ENCODE results near the gene MRPS2. TPM values are rescaled to one million over a fixed set of nuclear protein-coding genes. Genes with fewer than 3 reads are reported as not detected.

The MRPS2 gene
- polyA plus RNA-seq, 1 donor (not counting 4 experiments of a cell fraction or from before 2014, with no cell fraction given) = 44.7 TPM

- H3K9me1 ChIP-seq (ENCODE audit: control insufficient read depth, extremely low read depth, insufficient read depth, low read length) = no peaks in the 10 kb centered on the region
- TF ChIP-seq CTCF (optimal IDR thresholded peaks at IDR 0.05 in 1 of 3, IDR thresholded peaks at IDR 0.05 in 1 of 3, conservative IDR thresholded peaks at IDR 0.05 in 1 of 3; ENCODE audit: extremely low read depth in 1 of 3, insufficient read depth in 2 of 3, low read length in 3 of 3) = no peak
- no peaks in the 10 kb centered on the region for H3K4me1 ChIP-seq (ENCODE audit: control insufficient read depth, extremely low read depth, insufficient read depth, low read length)
- FAIRE-seq (no peak), DNase-seq (ENCODE audit: low read depth, low spot score) (no peak)
- H3K4me3 ChIP-seq (ENCODE audit: control insufficient read depth in 2 of 3, extremely low read depth in 1 of 3, insufficient read depth in 2 of 3, low read depth in 1 of 3, low read length in 3 of 3) = no peak overlapping the region
- H3K27me3 ChIP-seq (ENCODE audit: control insufficient read depth, extremely low read depth, insufficient read depth, low read length) = no peaks in the 10 kb centered on the region
- no peaks in the 10 kb centered on the region for H4K20me1 ChIP-seq (ENCODE audit: control insufficient read depth, extremely low read depth, insufficient read depth, low read length)
- H2AFZ ChIP-seq (ENCODE audit: control insufficient read depth, low read length) = no peak overlapping the region
- peaks cover 5 to 12% of the 10 kb centered on the region in 2 experiments for H3K36me3 ChIP-seq (ENCODE audit: control insufficient read depth in 2 of 2, extremely low read depth in 1 of 2, insufficient read depth in 2 of 2, low read length in 2 of 2)
- no peak overlapping the region for H3K4me2 ChIP-seq (ENCODE audit: control insufficient read depth, extremely low read depth, insufficient read depth, low read depth, low read length)
- dilution Hi-C loops (cut with MboI; ENCODE audit: extremely low pct_ligation_motif_present, low sequenced_read_pairs) = no loop called here
- no peak overlapping the region for H3K9ac ChIP-seq (ENCODE audit: control insufficient read depth, extremely low read depth, insufficient read depth, low read length)
- no peak overlapping the region for H3K27ac ChIP-seq (ENCODE audit: control insufficient read depth, insufficient read depth, low read length)
- no peaks in the 10 kb centered on the region for H3K79me2 ChIP-seq (ENCODE audit: control insufficient read depth, insufficient read depth, low read length)
- no peaks in the 10 kb centered on the region for H3K9me3 ChIP-seq (ENCODE audit: control insufficient read depth, low read depth, low read length)
These were observed 14.0 kb upstream of the MRPS2 start for GRCh38 chr9:135486267-135487065.

DNA sequence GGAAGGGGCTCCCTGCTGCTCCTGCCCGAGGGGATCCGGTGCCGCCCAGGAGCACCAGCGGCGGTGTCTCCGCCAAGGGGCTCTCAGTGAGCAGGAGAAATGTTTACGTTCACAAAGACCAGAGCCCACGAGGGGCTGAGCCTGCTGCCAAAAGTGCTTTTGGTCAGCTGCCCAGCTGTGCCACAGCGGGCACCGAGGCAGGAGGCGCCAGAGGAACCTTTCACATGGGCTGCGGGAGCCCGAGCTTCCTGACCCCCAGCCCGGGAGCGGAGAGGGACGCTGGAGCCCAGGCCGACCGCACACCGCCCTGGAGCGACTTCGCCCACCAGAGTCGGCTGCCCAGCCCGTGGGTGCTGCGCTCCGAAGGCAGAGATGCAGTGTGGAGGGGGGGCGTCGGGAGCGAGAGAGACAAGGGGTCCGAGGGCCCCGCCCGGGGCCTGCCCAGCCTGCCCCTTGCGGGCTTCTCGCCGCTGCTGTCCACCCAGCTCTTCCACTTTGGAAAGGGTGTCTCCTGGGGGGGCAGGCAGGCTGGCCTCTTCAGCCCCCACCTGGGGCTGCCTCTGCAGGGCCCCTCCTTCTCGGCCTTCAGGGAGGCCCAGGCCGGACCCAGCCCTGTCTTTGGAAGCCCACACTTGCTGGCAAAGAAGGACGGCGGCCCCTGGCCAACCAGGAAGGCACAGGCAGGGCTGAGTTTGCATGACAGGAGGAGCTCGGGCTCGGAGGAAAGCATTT, 13.0 kb upstream of the MRPS2 start:
- DNase-seq (ENCODE audit: low read depth, low spot score) (no peak), FAIRE-seq (no peak)
- Histone ChIP-seq H3K4me1 (ENCODE audit: control insufficient read depth, extremely low read depth, insufficient read depth, low read length) (no peaks in the 10 kb centered on the region), H3K4me2 (ENCODE audit: control insufficient read depth, extremely low read depth, insufficient read depth, low read depth, low read length) (no peak overlapping the region), H3K9me1 (ENCODE audit: control insufficient read depth, extremely low read depth, insufficient read depth, low read length) (no peaks in the 10 kb centered on the region), H3K27me3 (ENCODE audit: control insufficient read depth, extremely low read depth, insufficient read depth, low read length) (no peaks in the 10 kb centered on the region), H3K79me2 (ENCODE audit: control insufficient read depth, insufficient read depth, low read length) (no peaks in the 10 kb centered on the region), H3K9me3 (ENCODE audit: control insufficient read depth, low read depth, low read length) (no peaks in the 10 kb centered on the region), H3K9ac (ENCODE audit: control insufficient read depth, extremely low read depth, insufficient read depth, low read length) (no peak overlapping the region), H3K36me3 (ENCODE audit: control insufficient read depth in 2 of 2, extremely low read depth in 1 of 2, insufficient read depth in 2 of 2, low read length in 2 of 2) (peaks cover 5 to 12% of the 10 kb centered on the region in 2 experiments), H3K27ac (ENCODE audit: control insufficient read depth, insufficient read depth, low read length) (no peak overlapping the region), H4K20me1 (ENCODE audit: control insufficient read depth, extremely low read depth, insufficient read depth, low read length) (no peaks in the 10 kb centered on the region), H3K4me3 (ENCODE audit: control insufficient read depth in 2 of 3, extremely low read depth in 1 of 3, insufficient read depth in 2 of 3, low read depth in 1 of 3, low read length in 3 of 3) (no peak overlapping the region), H2AFZ (ENCODE audit: control insufficient read depth, low read length) (no peak overlapping the region)
- TF ChIP-seq EZH2 (IDR thresholded peaks at IDR 0.05; ENCODE audit: low read length) (no peak), CTCF (optimal IDR thresholded peaks at IDR 0.05 in 1 of 3, IDR thresholded peaks at IDR 0.05 in 1 of 3, conservative IDR thresholded peaks at IDR 0.05 in 1 of 3; ENCODE audit: extremely low read depth in 1 of 3, insufficient read depth in 2 of 3, low read length in 3 of 3) (no peak)
- dilution Hi-C loops (cut with MboI; ENCODE audit: extremely low pct_ligation_motif_present, low sequenced_read_pairs) = no loop called here

Data from keratinocyte (primary cell).